ENCODE results near the gene SULT1C4. TPM values are rescaled to one million over a fixed set of nuclear protein-coding genes. Genes with fewer than 3 reads are reported as not detected.

SULT1C4 gene
- total RNA-seq = 1 to 10 TPM; 3.2 to 9.2 (median 7.5) TPM

DNA sequence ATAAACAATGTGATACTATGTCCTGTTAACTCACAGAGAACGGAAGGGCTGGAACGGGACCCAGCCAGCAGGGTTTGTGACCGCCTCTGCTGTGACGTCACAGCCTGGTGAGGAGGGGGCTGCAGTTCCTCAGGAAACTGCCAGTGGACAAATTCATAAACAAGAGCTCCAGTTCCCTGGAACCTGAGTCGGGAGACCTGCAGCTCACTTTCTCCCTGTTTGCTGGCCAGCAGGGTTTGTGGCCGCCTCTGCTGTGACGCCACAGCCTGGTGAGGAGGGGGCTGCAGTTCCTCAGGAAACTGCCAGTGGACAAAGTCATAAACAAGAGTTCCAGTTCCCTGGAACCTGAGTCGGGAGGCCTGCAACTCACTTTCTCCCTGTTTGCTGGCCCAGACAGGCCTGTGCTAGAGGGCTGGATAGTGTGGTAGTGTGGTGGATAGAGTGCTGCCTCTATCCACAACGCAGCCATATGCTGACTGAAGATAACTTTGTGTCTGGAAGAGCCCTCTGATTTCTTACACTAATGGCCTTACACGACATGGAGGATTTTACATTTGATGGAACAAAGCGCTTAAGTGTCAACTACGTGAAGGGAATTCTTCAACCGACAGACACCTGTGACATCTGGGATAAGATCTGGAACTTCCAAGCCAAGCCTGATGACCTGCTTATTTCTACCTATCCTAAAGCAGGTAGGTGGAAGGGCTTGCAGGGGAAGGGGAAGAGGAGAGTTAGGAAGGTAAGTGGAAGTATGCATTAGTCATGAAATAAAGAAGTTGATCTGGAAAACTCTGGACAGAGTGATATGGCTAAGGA, at the start of gene SULT1C4:
TSS of gene SULT1C4 (plus strand) at position 140 of the 816 bp plus-strand sequence. CDS start at position 524, 384 bp downstream.
- no peaks in the 10 kb centered on the region for H3K27me3 ChIP-seq
- H3K4me1 ChIP-seq = peaks cover 8 to 9% of the 10 kb centered on the region in 2 donors
- 17 to 20% methylated on average over 12 to 13 of the region's 13 CpGs for WGBS, 2 donors
- TF ChIP-seq, protein P1, sequence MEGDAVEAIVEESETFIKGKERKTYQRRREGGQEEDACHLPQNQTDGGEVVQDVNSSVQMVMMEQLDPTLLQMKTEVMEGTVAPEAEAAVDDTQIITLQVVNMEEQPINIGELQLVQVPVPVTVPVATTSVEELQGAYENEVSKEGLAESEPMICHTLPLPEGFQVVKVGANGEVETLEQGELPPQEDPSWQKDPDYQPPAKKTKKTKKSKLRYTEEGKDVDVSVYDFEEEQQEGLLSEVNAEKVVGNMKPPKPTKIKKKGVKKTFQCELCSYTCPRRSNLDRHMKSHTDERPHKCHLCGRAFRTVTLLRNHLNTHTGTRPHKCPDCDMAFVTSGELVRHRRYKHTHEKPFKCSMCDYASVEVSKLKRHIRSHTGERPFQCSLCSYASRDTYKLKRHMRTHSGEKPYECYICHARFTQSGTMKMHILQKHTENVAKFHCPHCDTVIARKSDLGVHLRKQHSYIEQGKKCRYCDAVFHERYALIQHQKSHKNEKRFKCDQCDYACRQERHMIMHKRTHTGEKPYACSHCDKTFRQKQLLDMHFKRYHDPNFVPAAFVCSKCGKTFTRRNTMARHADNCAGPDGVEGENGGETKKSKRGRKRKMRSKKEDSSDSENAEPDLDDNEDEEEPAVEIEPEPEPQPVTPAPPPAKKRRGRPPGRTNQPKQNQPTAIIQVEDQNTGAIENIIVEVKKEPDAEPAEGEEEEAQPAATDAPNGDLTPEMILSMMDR (IDR thresholded peaks at IDR 0.05) = no peak
- peak in 1 of 2 donors; percentile 42 for TF ChIP-seq POLR2A (IDR thresholded peaks at IDR 0.05)
- H3K27ac ChIP-seq = peak within 1 kb of the TSS in 2 of 3 donors; percentile 56 to 70
- peak within 1 kb of the TSS in 1 of 3 donors; percentile 15 for H3K4me3 ChIP-seq (replicated peaks in 1 of 3)
- intact Hi-C loops (cut with DNase I) = no loop called here
- no peaks in the 10 kb centered on the region for H3K36me3 ChIP-seq
- peak; percentile 71 to 73 for DNase-seq
- H3K9me3 ChIP-seq = no peaks in the 10 kb centered on the region

DNA sequence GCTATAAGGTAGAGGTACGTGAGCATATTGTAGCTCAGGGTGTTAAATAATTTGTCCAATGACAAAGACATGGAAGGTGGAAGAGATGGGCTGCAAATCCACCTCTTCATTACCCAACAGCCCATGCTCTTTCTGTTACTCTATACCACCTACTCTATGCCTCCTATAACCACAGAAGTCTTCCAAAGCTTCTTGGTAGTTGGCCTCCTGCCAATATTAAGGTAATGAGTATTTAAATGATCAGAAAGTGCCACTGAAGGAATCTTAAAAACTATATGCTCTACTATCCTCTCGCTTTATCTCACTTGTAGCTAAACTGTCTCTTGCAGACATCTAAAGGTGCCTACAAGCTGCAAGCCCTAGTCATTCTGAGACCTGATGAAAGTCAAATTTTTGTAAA, 48.0 kb upstream of the SULT1C4 start:
- Histone ChIP-seq H3K36me3 (no peaks in the 10 kb centered on the region), H3K9me3 (no peaks in the 10 kb centered on the region), H3K4me1 (no peaks in the 10 kb centered on the region), H3K27me3 (no peaks in the 10 kb centered on the region), H3K27ac (no peak overlapping the region), H3K4me3 (replicated peaks in 1 of 3) (no peak overlapping the region)
- TF ChIP-seq, protein P1 (IDR thresholded peaks at IDR 0.05) = no peak
- TF ChIP-seq POLR2A (IDR thresholded peaks at IDR 0.05) = no peak
- DNase-seq = no peak
- 85% methylated on average over 2 of the region's 2 CpGs for WGBS, 2 donors
- intact Hi-C loops (cut with DNase I) = no loop called here

DNA sequence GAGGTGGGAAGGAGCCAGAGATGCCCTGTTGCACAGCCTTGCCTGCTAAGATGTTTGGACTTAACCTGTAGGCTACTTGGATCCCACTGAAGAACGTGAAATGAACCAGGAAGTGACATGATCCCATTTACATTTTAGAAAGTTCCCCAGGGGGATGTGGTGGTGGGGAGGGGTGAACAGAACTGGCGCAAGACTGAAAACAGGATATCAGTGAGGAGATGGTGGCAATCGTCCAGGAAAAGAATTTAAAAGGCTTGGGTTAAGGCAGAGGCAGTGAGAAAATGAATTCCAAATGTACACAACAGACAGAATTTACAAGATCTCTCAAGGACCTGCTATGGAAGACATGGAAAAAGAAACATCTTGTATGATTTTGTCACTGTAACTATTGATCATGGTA, 46.8 kb upstream of the SULT1C4 start:
- H3K27ac ChIP-seq = no peak overlapping the region

DNA sequence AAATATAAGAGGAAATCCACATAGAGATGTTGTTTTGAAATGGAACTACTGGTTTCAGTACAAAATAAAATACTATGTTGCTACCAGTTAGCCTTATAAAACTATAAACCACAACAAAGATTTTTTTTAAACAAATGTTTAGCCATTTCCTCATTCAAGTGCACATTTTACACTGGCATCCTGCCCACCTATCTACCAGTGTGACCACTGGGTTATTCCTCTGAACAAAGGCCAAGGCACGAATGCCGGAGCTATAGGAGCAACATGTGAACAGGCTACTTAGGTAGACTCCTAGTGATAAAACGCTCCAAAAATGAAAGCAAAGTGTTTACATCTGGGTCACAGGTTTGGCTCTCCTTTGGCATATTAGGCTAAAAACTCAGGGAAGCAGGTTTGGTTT, 31.8 kb upstream of the SULT1C4 start:
- intact Hi-C loops (cut with DNase I) = no loop called here
- no peaks in the 10 kb centered on the region for H3K9me3 ChIP-seq
- WGBS, 2 donors = 66 to 84% methylated on average over 3 of the region's 3 CpGs

More for the DNA sequence above, 46.8 kb upstream of the SULT1C4 start:
- intact Hi-C loops (cut with DNase I) = no loop called here
- Histone ChIP-seq H3K36me3 (no peaks in the 10 kb centered on the region), H3K27me3 (no peaks in the 10 kb centered on the region), H3K4me1 (no peaks in the 10 kb centered on the region), H3K9me3 (no peaks in the 10 kb centered on the region), H3K4me3 (replicated peaks in 1 of 3) (no peak overlapping the region)
- WGBS, 2 donors = 56% methylated on average over 3 of the region's 3 CpGs
- DNase-seq = no peak
- TF ChIP-seq, protein P1 (IDR thresholded peaks at IDR 0.05) = no peak
- TF ChIP-seq POLR2A (IDR thresholded peaks at IDR 0.05) = no peak

More for the DNA sequence above, 31.8 kb upstream of the SULT1C4 start:
- H3K4me1 ChIP-seq = no peaks in the 10 kb centered on the region
- H3K4me3 ChIP-seq (replicated peaks in 1 of 3) = no peak overlapping the region
- DNase-seq = no peak
- TF ChIP-seq, protein P1 (IDR thresholded peaks at IDR 0.05) = no peak
- TF ChIP-seq POLR2A (IDR thresholded peaks at IDR 0.05) = no peak
- no peaks in the 10 kb centered on the region for H3K27me3 ChIP-seq
- H3K36me3 ChIP-seq = no peaks in the 10 kb centered on the region
- H3K27ac ChIP-seq = no peak overlapping the region

Measured in thyroid gland (tissue), 4 donors.